ENCODE measurements around the gene POMT2.

POMT2 gene

GRCh38 chr14:77272261-77272660, 48.4 kb downstream of the POMT2 start:
- ChIA-PET CTCF (no interaction called here), POLR2A (no interaction called here)
- no peak for DNase-seq (ENCODE audit: extremely low spot score)
- TF ChIP-seq SP1 (IDR thresholded peaks at IDR 0.05) (no peak), FOXM1 (IDR thresholded peaks at IDR 0.05; ENCODE audit: borderline replicate concordance) (no peak), NFRKB (IDR thresholded peaks at IDR 0.05) (no peak), ARNT (IDR thresholded peaks at IDR 0.05) (no peak), FOXK2 (IDR thresholded peaks at IDR 0.05) (no peak), PKNOX1 (IDR thresholded peaks at IDR 0.05) (no peak), HDGF (IDR thresholded peaks at IDR 0.05; ENCODE audit: borderline replicate concordance) (no peak)

GRCh38 chr14:77271113-77271710, 49.5 kb downstream of the POMT2 start, which contains the start of gene NGB:
NGB (minus strand) TSS chr14:77271206; CDS start chr14:77270937, 269 bp downstream.
- CTCF ChIA-PET: no interaction called here
- TF ChIP-seq ARNT (IDR thresholded peaks at IDR 0.05): no peak
- TF ChIP-seq SP1 (IDR thresholded peaks at IDR 0.05): no peak
- no peak for TF ChIP-seq FOXK2 (IDR thresholded peaks at IDR 0.05)
- TF ChIP-seq LEF1 (IDR thresholded peaks at IDR 0.05; ENCODE audit: borderline replicate concordance): no peak
- TF ChIP-seq FOXA1 (IDR thresholded peaks at IDR 0.05): no peak
- no peak for TF ChIP-seq SUZ12 (IDR thresholded peaks at IDR 0.05)
- TF ChIP-seq L3MBTL2 (conservative IDR thresholded peaks at IDR 0.05): no peak
- no peak for TF ChIP-seq ELF4 (IDR thresholded peaks at IDR 0.05)
- TF ChIP-seq BHLHE40 (IDR thresholded peaks at IDR 0.05; ENCODE audit: borderline replicate concordance): no peak
- TF ChIP-seq CTBP1 (IDR thresholded peaks at IDR 0.05; ENCODE audit: borderline replicate concordance): no peak
- TF ChIP-seq HDGF (IDR thresholded peaks at IDR 0.05; ENCODE audit: borderline replicate concordance): no peak
- no peak for TF ChIP-seq PKNOX1 (IDR thresholded peaks at IDR 0.05)
- TF ChIP-seq FOXM1 (IDR thresholded peaks at IDR 0.05; ENCODE audit: borderline replicate concordance): no peak
- POLR2A ChIA-PET: no interaction called here
- no peak for DNase-seq (ENCODE audit: extremely low spot score)

- DNase-seq (ENCODE audit: extremely low spot score): no peak
- POLR2A ChIA-PET: no interaction called here
- no peak for TF ChIP-seq FOXK2 (IDR thresholded peaks at IDR 0.05)
- no peak for TF ChIP-seq PKNOX1 (IDR thresholded peaks at IDR 0.05)
- no peak for TF ChIP-seq BHLHE40 (IDR thresholded peaks at IDR 0.05; ENCODE audit: borderline replicate concordance)
- TF ChIP-seq SP1 (IDR thresholded peaks at IDR 0.05): no peak
- no peak for TF ChIP-seq NFRKB (IDR thresholded peaks at IDR 0.05)
- TF ChIP-seq LEF1 (IDR thresholded peaks at IDR 0.05; ENCODE audit: borderline replicate concordance): no peak
- no peak for TF ChIP-seq SUZ12 (IDR thresholded peaks at IDR 0.05)
- TF ChIP-seq L3MBTL2 (conservative IDR thresholded peaks at IDR 0.05): no peak
- no peak for TF ChIP-seq CTBP1 (IDR thresholded peaks at IDR 0.05; ENCODE audit: borderline replicate concordance)
- TF ChIP-seq ELF4 (IDR thresholded peaks at IDR 0.05): no peak
- TF ChIP-seq TARDBP (IDR thresholded peaks at IDR 0.05): no peak
- TF ChIP-seq ZNF384 (IDR thresholded peaks at IDR 0.05): no peak
- no peak for TF ChIP-seq ARNT (IDR thresholded peaks at IDR 0.05)
- no peak for TF ChIP-seq HDGF (IDR thresholded peaks at IDR 0.05; ENCODE audit: borderline replicate concordance)
- TF ChIP-seq FOXA1 (IDR thresholded peaks at IDR 0.05): no peak
- TF ChIP-seq FOXM1 (IDR thresholded peaks at IDR 0.05; ENCODE audit: borderline replicate concordance): no peak
- CTCF ChIA-PET: no interaction called here
Measured at GRCh38 chr14:77270361-77271112, 50.1 kb downstream of the POMT2 start.

GRCh38 chr14:77268989-77269600, 51.6 kb downstream of the POMT2 start:
- TF ChIP-seq FOXK2 (IDR thresholded peaks at IDR 0.05): no peak
- TF ChIP-seq TARDBP (IDR thresholded peaks at IDR 0.05): no peak
- TF ChIP-seq ZNF384 (IDR thresholded peaks at IDR 0.05): no peak
- TF ChIP-seq PKNOX1 (IDR thresholded peaks at IDR 0.05): no peak
- no peak for TF ChIP-seq ELF4 (IDR thresholded peaks at IDR 0.05)
- no peak for TF ChIP-seq SUZ12 (IDR thresholded peaks at IDR 0.05)
- no peak for TF ChIP-seq ARNT (IDR thresholded peaks at IDR 0.05)
- TF ChIP-seq LEF1 (IDR thresholded peaks at IDR 0.05; ENCODE audit: borderline replicate concordance): no peak
- TF ChIP-seq FOXA1 (IDR thresholded peaks at IDR 0.05): no peak
- TF ChIP-seq NFRKB (IDR thresholded peaks at IDR 0.05): no peak
- TF ChIP-seq L3MBTL2 (conservative IDR thresholded peaks at IDR 0.05): no peak
- no peak for TF ChIP-seq BHLHE40 (IDR thresholded peaks at IDR 0.05; ENCODE audit: borderline replicate concordance)
- no peak for TF ChIP-seq FOXM1 (IDR thresholded peaks at IDR 0.05; ENCODE audit: borderline replicate concordance)
- TF ChIP-seq HDGF (IDR thresholded peaks at IDR 0.05; ENCODE audit: borderline replicate concordance): no peak
- TF ChIP-seq SP1 (IDR thresholded peaks at IDR 0.05): no peak
- no peak for TF ChIP-seq CTBP1 (IDR thresholded peaks at IDR 0.05; ENCODE audit: borderline replicate concordance)
- no peak for DNase-seq (ENCODE audit: extremely low spot score)
- CTCF ChIA-PET: no interaction called here
- POLR2A ChIA-PET: interaction anchor here (0.5 to 0.9 kb wide), 2 partner anchors 52 to 458 kb away, joined by 3 read pairs; partner anchors contain the start of gene GSTZ1

All from HEK293T (cell line).